ENCODE results near the gene ZFR2.
"Not testable (repeated sequence)": the region's sequence is repeated elsewhere in the genome, so short reads cannot be mapped to it uniquely, and the experiment has no call there.

ZFR2 gene

DNA sequence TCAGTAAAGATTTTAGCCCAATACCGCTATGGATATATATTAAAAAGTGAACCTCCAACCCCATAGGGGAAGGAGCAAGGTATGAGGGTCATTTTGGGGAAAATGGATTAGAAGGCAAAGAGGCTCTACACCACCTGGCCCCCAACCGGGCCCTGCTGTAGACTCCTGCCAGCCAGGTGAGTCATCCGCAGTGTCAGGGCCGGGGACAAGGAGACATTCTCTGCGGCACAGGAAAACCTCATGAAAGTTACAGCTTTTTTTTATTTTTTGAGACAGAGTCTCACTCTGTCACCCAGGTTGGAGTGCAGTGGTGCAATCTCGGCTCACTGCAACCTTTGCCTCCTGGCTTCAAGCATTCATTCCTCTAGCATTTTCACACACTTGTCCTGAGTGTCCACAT lies 32.0 kb downstream of the ZFR2 start:
- no peak for DNase-seq (ENCODE audit: low spot score)

DNA sequence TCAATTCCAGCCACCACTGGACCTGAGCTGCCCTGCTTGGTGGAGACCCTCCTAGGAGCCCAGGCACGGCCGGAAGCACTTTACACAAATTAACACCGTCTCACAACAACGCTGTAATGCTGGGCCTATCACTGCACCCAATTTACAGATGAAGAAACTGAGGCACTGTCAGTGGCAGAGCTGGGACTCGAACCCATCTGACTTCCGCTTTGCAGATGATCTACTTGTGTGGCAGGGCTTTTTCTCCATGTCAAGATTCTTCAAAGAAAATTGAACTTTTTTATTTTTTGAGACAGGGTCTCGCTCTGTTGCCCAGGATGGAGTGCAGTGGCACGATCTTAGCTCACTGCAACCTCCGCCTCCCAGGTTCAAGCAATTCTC lies 33.8 kb downstream of the ZFR2 start:
- no peak for DNase-seq (ENCODE audit: low spot score)

DNA sequence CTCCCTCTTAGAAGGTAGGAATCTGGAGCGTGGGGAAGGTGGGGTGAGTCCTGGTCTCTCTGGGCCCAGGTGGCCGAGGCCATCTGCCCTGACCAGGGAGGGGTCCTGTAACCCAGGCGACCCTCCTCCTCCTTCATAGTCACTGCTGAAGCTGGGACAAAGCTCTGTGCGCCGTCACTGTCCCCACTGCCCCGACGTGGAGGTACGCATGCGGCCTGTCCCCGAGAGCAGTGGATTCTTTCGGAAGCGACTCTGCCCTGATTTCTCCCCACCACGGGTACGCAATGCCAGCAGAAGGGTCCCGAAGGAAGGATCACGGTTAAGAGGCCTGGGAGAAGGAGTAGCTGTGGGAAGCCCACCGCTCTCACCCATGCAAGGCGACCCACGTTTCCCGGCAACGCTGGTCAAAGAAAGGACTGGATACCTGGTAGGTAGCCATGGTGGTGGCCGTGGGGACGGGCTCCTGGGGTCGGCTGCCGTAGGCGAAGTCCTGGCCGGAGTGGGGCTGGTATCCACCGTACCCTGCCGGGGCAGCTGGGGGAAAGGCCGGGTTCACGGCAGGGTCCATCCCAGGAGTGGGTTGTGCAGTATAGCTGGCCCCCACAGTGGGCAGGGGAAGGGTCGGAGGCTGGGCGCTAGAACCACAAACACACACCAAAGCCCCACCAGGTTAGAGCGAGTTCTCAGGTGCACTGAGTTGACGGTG lies 34.3 kb downstream of the ZFR2 start:
- no peak for DNase-seq (ENCODE audit: low spot score)

DNA sequence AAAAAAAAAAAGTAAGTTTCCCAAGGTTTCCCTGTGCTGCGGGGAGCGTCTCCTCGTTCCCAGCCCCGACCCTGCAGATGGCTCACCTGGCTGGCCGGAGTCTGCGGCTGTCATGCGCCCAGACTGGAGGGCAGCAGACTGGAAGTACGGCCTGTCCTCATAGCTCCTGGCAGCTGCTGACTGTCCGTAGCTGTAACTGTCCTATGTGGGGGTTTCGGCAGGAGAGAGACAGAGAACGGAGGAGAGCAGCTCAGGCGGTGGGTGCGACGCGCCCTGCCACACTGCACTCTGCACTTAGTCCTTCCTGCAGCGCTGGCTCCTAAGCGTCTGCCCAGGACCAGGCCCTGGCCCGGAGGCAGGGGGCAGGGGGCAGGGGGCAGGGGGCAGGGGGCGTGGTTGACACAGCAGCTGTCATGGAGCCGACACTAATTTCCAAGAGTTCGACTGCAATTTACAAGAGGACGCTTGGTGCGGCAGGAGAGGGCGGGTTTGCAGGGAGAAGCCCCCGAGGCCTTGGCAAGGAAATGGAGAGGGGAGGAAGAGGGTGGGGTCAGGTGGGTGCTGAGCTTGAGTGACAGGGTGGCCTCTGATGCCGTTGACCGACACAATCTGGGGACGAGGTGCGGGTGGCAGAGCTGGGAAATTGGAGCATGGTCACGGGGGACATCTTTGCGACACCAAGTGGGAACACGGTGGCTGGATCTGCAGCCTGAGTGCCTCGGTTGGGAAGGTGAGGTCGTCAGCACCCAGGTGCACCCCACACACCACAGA lies 35.1 kb downstream of the ZFR2 start:
- no peak for DNase-seq (ENCODE audit: low spot score)

DNA sequence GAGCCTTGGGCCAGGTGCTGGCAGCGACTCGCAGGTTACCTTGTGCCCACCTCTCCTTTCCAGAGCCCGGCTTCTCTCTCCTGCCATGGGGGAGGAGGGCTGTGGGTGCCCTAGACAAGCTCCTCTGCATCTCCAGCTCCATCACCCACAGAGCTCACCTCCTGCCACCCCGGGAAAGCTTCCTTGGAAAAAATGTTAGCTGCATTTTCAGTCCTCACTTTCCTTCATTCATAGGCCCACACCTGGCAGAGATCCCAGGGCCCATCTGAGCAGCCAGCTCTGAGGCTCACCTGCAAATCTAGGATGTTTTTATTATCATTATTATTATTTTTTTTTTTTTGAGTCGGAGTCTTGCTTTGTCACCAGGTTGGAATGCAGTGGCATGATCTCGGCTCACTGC lies 36.8 kb downstream of the ZFR2 start:
- no peak for DNase-seq (ENCODE audit: low spot score)

DNA sequence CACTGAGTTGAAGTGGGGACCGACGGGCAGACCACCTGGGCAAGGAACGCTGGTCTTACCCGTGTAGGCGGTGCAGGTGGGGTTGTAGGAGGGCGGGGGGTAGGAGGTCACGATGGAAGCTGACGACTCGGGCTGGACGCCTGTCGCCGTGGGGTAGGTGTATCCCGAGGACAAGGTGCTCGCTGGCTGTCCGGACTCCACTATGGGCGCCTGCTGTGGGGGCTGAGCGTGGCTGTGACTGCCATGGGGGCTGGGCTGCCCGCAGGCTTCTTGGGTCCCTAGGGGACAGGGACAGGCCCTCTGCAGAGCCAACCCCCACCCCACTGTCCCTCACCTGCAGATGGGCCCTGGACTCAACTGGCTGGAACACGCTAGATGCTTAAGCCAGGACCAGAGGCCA lies 37.2 kb downstream of the ZFR2 start:
- DNase-seq (ENCODE audit: low spot score), result no peak

DNA sequence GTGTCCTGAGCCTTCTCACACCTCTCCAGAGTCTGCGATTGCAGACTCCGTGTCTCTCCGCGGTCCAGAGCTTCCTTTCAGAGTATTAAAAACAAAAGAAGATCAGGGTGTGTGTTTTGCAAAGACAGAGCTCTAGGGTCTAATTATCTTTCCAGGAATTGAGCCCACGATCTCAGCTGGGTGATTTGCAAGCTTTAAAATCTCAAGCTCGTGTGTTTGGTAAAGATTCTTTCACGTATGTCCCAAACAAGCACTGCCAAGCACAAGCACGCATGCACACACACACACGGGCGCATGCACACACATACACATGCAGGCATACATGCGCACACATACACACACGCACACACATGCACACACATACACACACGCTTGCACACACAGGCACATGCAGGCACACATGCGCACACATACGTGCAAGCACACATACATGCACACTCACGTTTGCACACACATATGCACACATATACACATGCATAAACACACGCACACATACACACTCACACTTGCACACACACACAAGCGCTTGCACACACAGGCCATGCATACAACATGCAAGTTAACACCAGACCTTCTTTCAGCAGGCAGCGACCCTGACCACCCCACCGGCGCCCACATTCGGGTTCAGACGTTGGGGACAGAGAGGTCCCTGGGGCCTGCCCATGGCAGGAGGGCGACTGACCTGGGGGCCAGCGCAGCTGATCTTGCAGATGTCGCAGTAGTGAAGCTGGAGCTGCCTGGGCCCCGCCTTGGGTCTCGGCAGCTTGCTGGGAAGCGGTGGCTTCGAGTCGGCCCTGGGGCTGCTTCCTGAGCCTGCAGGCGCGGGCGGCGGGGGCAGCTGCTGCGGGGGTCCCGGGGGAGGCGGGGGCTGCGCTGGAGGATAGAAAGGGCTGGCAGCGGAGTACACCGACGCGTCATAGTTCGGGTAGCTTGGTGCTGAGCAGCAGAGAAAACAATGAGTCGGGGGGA lies 37.9 kb downstream of the ZFR2 start:
- no peak for DNase-seq (ENCODE audit: low spot score)

DNA sequence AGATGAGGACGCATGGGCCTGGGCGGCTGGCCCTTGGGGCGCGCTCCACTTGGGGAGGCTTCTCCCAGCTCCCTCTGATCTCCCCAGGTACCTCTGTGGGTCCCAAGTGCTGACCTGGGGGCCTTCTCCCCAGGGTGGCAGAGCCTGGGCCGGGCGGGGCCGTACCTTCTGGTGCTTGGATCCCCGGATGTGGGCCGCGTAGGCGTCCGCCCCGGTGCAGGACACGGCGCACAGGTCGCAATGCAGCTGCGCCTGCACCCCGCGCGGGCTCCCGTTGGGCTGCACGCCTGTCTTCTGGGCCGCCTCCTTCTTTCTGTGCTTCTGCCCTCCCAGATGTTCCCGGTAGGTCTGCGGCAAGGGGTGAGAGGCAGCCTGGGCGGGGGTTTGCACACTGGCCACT lies 41.5 kb downstream of the ZFR2 start:
- DNase-seq (ENCODE audit: low spot score), result no peak

DNA sequence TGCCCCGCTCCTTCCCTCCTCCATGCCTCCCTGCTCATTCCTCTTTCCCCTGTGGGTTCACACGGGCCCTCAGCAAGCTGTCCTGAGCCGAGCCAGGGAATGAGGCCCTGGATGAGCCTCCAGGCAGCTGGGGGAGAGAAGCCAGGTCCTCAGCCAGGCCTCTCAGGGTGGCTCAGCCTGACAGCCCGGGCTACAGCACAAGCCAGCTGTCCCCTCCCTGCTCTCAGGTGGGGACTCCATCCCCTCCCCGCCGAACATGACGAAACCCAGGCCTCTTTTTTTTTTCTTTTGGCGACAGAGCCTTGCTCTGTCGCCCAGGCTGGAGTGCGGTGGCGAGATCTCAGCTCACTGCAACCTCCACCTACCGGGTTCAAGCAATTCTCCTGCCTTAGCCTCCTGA lies 42.7 kb downstream of the ZFR2 start:
- DNase-seq (ENCODE audit: low spot score), result no peak

DNA sequence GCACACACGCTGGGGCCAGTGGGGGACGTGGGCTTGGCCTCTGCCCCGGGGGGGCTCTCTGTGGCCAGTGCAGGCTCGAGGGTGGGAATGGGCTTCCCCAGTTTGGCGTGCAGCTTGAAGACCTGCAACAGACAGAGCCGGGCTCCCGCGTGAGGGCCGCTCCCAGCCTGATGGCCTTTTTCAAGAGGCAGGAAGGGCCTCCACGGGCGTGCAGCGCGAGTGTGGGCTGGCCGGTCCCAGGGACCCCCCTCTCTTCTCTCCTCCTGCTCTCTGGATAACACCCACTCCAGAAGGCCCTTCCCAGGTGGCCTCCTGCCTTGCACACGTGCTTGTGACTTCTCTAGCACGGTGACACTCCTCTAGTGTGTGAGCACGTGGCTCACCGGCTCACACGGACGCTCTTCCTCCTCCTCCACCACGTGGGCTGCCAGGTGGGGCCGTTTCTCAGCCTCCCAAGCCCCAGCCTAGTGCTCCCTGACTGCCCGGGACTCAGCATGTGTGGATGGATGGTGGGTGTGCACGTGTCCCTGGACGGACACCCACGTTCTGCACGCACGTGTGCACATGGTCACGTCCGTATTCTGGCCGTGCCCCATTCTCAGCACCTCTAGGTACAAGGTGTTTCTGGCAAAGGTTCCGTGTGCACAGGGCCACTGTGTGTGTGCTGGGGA lies 43.4 kb downstream of the ZFR2 start:
- no peak for DNase-seq (ENCODE audit: low spot score)

DNA sequence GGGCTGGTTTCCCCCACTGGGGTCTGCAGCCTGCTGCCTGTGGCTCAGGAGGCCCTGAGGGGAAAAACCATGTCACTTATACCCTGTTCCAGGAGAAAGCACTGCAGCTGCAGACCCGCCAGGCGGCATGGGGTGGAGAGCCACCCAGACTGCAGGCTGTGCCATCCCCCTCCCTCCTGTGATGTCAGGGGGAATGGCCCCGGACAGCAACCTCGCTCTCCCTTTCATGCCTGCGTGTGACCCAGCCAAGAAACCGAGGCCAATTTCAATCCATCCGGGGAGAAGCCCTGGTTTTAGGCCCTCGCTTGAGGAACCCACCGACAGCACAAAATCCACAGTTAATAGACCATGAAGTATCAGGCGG lies 45.5 kb downstream of the ZFR2 start:
- no peak for DNase-seq (ENCODE audit: low spot score)

DNA sequence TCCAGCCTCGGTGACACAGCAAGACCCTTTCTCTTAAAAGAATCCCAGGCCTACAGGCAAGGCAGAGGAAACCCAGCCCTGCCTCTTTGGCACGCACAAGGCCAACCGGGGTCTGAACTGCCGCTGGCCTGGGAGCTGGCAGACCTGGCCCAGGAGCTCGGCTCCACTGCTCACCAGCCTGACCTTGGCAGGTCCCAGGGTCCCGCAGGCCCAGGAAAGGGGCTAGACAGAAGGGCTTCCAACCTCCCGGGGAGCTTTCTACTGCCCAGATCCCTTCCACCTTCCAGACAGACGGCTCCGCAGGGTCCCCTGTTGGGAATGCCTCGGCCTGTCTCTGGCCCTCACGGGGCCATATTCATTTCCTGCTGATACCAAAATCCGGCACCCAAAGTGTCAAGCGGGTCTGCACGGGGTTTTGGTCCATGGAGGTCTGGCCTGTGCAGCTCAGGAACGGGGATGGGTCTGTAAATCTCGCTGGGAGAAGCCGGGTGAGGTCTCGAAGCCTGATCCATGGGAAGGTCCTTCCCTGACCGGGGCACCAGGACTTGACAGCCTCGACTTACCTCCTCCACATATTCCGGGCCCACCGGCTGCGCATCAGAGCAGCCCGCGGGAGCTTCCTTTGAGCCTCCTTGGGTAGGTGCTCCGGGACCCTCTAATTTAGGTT lies 46.0 kb downstream of the ZFR2 start:
- no peak for DNase-seq (ENCODE audit: low spot score)

DNA sequence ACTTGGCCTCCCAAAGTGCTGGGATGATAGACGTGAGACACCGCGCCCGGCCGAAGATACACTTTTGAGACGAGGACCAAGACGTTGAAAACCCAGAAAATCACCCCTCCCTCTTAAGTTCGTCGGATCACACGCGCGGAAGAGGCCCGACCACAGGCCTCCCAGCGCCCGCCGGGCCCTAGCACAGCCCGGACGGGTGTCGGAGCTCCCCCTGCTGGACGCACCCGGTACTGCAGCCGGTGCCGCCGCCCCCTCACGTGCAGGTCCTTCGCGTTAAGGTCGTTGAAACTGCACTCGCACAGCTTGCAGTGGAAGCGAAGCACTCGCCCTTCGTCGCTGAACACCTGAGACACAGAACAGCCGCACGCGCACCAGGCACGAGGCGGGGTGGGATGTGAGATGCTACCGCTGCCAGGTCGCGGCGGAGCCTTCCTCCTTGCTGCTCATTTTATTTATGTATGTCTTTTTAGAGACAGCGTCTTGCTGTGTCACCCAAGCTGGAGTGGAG lies 46.9 kb downstream of the ZFR2 start:
- peak; percentile 81 for DNase-seq (ENCODE audit: low spot score)

DNA sequence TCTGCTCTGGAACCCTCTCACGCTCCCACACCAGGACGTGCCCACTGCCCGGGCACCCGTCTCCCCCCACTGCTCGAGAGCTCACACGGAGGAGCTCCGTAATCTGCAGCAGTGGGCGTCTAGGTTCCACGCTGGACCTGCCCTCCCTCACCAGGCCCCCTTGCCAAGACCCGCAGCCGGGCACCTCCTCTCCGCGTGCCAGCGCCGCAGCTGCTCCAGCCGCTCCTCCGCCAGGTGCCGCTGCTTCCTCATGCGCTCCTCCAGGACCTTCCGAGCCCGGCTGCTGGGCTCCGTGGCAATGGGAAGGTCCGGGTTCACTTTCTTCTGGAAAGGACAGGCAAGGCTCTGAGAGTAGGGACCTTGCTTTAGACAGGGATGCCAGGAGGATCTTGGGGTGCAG lies 47.7 kb downstream of the ZFR2 start:
- DNase-seq (ENCODE audit: low spot score), result no peak

DNA sequence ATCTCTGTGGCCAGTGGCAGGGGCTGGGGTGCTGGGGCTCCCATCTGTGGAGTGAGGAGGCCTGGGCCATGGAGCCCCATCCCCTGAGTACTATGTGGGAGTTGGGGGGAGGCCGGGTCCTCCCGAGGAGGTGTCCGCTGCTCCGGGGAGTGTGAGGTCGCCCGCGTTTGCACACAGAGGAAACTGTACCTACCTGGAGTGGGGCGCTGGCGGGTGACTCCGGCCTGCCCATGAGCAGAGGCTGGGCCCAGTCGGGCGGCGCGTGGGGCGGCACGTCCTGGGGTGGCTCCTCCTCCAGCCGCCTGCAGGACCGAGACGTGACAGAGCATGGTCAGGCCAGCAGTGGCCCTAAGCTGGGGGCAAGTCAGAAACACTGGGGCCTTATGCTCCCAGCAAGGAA lies 48.8 kb downstream of the ZFR2 start:
- DNase-seq (ENCODE audit: low spot score), result no peak

DNA sequence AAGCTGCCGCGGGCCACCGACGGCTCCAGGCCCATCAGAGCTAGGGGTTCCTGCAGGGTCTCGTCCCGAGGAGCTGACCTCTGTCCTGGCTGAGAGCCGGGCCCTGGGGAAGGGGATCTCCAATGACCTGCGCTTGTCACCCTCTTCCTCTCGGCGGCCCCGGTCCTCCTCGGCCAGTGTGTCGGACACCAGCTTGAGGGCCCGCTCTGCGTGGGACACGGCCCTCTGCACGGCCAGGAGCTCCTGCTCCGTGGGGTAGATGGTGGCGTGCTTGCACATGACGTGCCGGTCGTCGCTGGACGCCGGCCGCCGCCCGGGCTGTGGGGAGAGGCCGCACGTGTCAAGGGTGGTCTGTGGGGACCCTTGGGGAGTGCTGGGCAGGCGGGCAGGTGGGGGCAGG lies 49.9 kb downstream of the ZFR2 start:
- no peak for DNase-seq (ENCODE audit: low spot score)

DNA sequence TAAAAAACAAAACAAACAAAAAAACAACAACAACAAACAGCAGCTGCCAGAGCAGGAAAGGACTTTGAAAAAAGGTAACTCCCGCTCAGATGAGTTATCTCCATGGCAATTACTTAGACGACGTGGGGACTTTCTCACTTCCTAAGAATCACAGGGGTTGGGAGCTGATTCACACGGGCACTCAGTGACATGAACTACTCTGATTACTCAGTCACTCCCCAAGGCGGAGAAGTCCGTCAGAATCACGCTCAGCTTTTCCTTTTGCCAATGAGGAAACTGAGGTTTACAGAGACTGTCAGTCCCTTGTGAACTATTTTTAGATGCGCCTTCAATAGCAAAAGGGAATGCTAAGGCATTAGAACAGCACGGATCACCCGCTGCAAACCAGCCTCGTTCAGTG lies 50.4 kb downstream of the ZFR2 start:
- DNase-seq (ENCODE audit: low spot score), result no peak

DNA sequence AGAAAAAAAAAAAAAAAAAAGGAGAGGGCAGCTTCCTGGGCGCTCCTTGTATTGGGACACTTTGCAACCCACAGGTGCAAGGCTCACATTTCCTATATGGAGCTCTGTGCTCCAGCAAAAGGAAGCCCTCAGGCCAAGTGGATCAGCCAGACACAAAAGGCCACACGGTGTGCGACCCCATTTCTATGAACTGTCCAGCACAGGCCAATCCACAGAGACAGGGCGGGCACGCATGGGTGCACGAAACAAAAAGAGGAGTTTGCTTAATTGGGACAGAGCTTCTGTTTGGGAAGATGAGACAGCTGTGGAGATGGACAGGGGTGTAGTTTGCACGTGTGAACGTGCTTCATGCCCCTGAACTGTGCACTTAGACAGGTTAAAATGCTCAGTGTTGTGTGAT lies 51.1 kb downstream of the ZFR2 start:
- DNase-seq (ENCODE audit: low spot score), result no peak

DNA sequence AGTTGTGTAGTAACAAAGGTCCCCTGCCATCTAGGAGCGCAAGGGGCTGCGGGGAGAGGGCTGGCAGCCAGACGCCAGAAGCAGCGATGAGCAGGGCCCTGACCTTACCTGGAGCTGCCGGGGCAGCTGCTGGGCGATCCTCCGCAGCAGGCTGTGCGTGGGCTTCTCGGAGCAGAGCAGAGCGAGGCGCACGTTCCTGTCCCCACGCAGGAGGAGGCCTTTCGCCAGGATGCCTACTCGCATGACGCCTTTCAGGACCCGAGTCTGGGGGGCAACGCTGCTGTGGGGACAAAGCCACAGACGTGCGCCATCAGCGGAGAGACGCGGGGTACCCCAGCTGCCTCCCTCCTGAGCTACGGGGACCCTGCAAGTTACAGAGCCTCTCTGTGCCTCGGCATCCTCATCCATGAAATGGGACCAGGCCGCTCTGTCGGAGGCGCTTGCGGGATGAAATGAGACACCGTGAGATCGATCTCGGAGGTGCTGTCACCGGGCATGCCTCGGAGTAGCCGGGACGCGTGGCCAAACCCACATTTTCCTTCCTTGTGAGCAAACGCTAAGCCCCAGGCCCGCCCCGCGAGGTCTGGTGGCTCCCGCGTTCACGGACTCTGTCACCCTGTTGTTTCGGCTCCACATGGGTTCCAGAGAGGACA lies 52.1 kb downstream of the ZFR2 start:
- DNase-seq (ENCODE audit: low spot score), result no peak

DNA sequence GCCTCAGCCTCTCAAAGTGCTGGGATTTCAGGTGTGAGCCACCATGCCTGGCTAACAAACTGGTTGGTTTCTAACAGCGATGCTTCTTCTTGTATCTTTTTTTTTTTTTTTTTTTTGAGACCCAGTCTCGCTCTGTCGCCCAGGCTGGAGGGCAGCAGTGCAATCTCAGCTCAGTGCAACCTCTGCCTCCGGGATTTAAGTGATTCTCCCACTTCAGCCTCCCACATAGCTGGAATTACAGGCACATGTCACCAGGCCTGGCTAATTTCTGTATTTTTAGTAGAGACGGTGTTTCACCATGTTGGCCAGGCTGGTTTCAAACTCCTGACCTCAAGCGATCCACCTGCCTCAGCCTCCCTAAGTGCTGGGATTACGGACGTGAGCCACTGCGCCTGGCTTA lies 52.7 kb downstream of the ZFR2 start:
- not testable (repeated sequence) for DNase-seq (ENCODE audit: low spot score)

DNA sequence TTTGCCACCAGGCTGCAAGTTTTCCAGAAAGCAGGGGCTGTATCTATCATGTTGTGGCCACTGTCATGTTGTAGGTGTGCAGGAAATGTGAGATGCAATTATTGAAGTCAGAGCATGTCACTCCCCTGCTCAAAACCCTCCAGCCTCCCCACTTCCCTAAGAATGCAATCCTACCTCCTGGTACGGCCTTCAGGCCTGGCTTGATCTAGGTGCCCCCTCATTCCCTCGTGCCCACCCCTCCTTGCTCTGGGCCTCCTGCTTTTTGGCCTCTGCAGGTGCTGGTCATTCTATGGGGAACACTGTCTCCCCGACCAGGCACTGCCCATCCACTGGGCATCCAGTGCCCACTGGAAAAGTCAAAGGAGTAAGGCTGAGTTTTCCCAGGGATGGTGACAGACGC lies 54.2 kb downstream of the ZFR2 start:
- DNase-seq (ENCODE audit: low spot score), result no peak
